OCI-LY7 (cell line): ENCODE data around the gene RBM47. TPM values are rescaled to one million over a fixed set of nuclear protein-coding genes. Genes with fewer than 3 reads are reported as not detected.

Source experiments
- BruUV-seq: library from RNA; stranded (reverse); fragments of 400-500 nt; replicated peaks from 2 replicates; lab custom pipeline; 2021; lab: Mats Ljungman, UMichigan
- CTCF ChIA-PET: fragments of 300-600 bp; sonication (Branson Sonifier 250); formaldehyde crosslinking; loops from one replicate; lab custom pipeline; 2022; ENCODE audit warnings: antibody characterized with exemption; ENCODE audit not compliant: unreplicated experiment; lab: Charles Lee
- POLR2A ChIA-PET: fragments of 300-600 bp; sonication (Branson Sonifier 250); formaldehyde crosslinking; loops from one replicate; lab custom pipeline; 2022; ENCODE audit warnings: antibody characterized with exemption; lab: Charles Lee
- DNase-seq: peaks from one replicate; pipeline ENCODE4 v3.0.0-alpha.2; 2015; ENCODE audit warnings: low spot score
- H2AFZ ChIP-seq: fragments of 200-600 bp; sonication (generic), shearing (Covaris generic); 2 replicates; pipeline ENCODE4 v1.6.1; 2014; ENCODE audit warnings: mild to moderate bottlenecking, antibody characterized with exemption, low read length, moderate library complexity
- H3K27ac ChIP-seq: fragments of 200-600 bp; sonication (generic); 2 replicates; pipeline ENCODE4 v1.5.1; 2014; ENCODE audit warnings: mixed run types, low read depth, mild to moderate bottlenecking, moderate library complexity, low read length, inconsistent platforms; ENCODE audit not compliant: poor library complexity, severe bottlenecking
- H3K36me3 ChIP-seq: fragments of 200-600 bp; sonication (generic); 2 replicates; pipeline ENCODE4 v1.6.1; 2014; ENCODE audit warnings: mild to moderate bottlenecking, antibody characterized with exemption, low read length, moderate library complexity, mixed read lengths; ENCODE audit not compliant: insufficient read depth
- H3K4me1 ChIP-seq: fragments of 200-600 bp; sonication (generic); 2 replicates; pipeline ENCODE4 v1.5.1; 2014; ENCODE audit warnings: mild to moderate bottlenecking, low read length; ENCODE audit not compliant: insufficient read depth, poor library complexity, severe bottlenecking
- H3K4me2 ChIP-seq: fragments of 200-600 bp; sonication (generic); 2 replicates; pipeline ENCODE4 v1.6.1; 2014; ENCODE audit warnings: mild to moderate bottlenecking, low read length
- H3K4me3 ChIP-seq: fragments of 200-600 bp; sonication (generic); 2 replicates; pipeline ENCODE4 v1.5.1; 2014; ENCODE audit warnings: mild to moderate bottlenecking, low read depth, low read length; ENCODE audit not compliant: poor library complexity, severe bottlenecking
- H3K79me2 ChIP-seq: fragments of 200-600 bp; sonication (generic); 2 replicates; pipeline ENCODE4 v1.6.1; 2016; ENCODE audit warnings: low read depth, mild to moderate bottlenecking, low read length, moderate library complexity, mixed read lengths; ENCODE audit not compliant: insufficient read depth
- H3K9me2 ChIP-seq: fragments of 200-600 bp; sonication (generic); 2 replicates; pipeline ENCODE4 v1.6.1; 2016; ENCODE audit warnings: mild to moderate bottlenecking, low read length, mixed read lengths; ENCODE audit not compliant: insufficient read depth
- H3K9me3 ChIP-seq: fragments of 200-600 bp; sonication (generic); 2 replicates; pipeline ENCODE4 v1.6.1; 2014; ENCODE audit warnings: mild to moderate bottlenecking, mixed run types, low read length, mixed read lengths
- H4K20me1 ChIP-seq: fragments of 200-600 bp; sonication (generic); 2 replicates; pipeline ENCODE4 v1.6.1; 2014; ENCODE audit warnings: mild to moderate bottlenecking, antibody characterized with exemption, low read length, moderate library complexity, mixed read lengths; ENCODE audit not compliant: insufficient read depth
- CTCF ChIP-seq: fragments of 200-600 bp; sonication (generic); conservative IDR thresholded peaks from 2 replicates; pipeline ENCODE4 v1.5.1; 2014; ENCODE audit warnings: mild to moderate bottlenecking, antibody characterized with exemption, low read length, moderate library complexity, mixed read lengths
- EZH2phosphoT487 ChIP-seq: fragments of 200-600 bp; sonication (generic); IDR thresholded peaks from 2 replicates; pipeline ENCODE4 v1.6.1; 2018; ENCODE audit warnings: low read depth, borderline replicate concordance, mild to moderate bottlenecking, mixed run types, antibody characterized with exemption, low read length, moderate library complexity, mixed read lengths
- intact Hi-C: fragments of 100-400 bp; cut with micrococcal nuclease; formaldehyde crosslinking; loops from one replicate; pipeline ENCODE4 v1.10.0; 2022; ENCODE audit not compliant: unreplicated experiment
- total RNA-seq, 2 experiments: library from RNA; depleted of rRNA in 1 of 2; stranded (reverse); fragments of >200 nt in 1 of 2; shearing (Covaris generic) in 1 of 2; gene quantifications; 2 replicates each; pipeline ENCODE4 v1.2.3, GENCODE V29; 2014 to 2022

Gene RBM47
- total RNA-seq, 2 experiments from 2014 or later: 5.3 to 14.2 TPM

GRCh38 chr4:40453912-40454311, 175.8 kb downstream of the RBM47 start:
- H2AFZ ChIP-seq: no peak overlapping the region
- no peak for DNase-seq
- no TSS peak for BruUV-seq
- no peak overlapping the region for H3K27ac ChIP-seq
- TF ChIP-seq EZH2phosphoT487 (no peak), CTCF (no peak)
- ChIA-PET POLR2A (interaction anchor here (1.7 kb wide), 1 partner anchor 23 kb away, joined by 5 read pairs; no protein-coding TSS in a partner anchor), CTCF (no interaction called here)
- H3K79me2 ChIP-seq: no peaks in the 10 kb centered on the region
- intact Hi-C loops: no loop called here
- H3K4me2 ChIP-seq: no peak overlapping the region
- H4K20me1 ChIP-seq: no peaks in the 10 kb centered on the region
- peaks cover 13% of the 10 kb centered on the region for H3K4me1 ChIP-seq
- H3K4me3 ChIP-seq: no peak overlapping the region
- no peaks in the 10 kb centered on the region for H3K9me2 ChIP-seq
- H3K36me3 ChIP-seq: no peaks in the 10 kb centered on the region
- H3K9me3 ChIP-seq: no peaks in the 10 kb centered on the region

GRCh38 chr4:40448875-40449274, 180.8 kb downstream of the RBM47 start:
- H3K79me2 ChIP-seq: no peaks in the 10 kb centered on the region

More at GRCh38 chr4:40448875-40449274, 180.8 kb downstream of the RBM47 start:
- no peak overlapping the region for H2AFZ ChIP-seq
- H4K20me1 ChIP-seq: no peaks in the 10 kb centered on the region
- no peaks in the 10 kb centered on the region for H3K9me2 ChIP-seq
- intact Hi-C loops: no loop called here
- ChIA-PET CTCF (no interaction called here), POLR2A (no interaction called here)
- no peak for DNase-seq
- no peaks in the 10 kb centered on the region for H3K9me3 ChIP-seq
- no peak overlapping the region for H3K4me2 ChIP-seq
- H3K4me3 ChIP-seq: no peak overlapping the region
- peaks cover 13% of the 10 kb centered on the region for H3K4me1 ChIP-seq
- BruUV-seq: no TSS peak
- no peak for TF ChIP-seq CTCF
- no peak for TF ChIP-seq EZH2phosphoT487
- H3K27ac ChIP-seq: no peak overlapping the region
- H3K36me3 ChIP-seq: no peaks in the 10 kb centered on the region
